ENCODE results near the gene TMEM185B.

TMEM185B gene

GRCh38 chr2:120231974-120232635 is 8.9 kb upstream of the TMEM185B start:
- H3K4me3 ChIP-seq (ENCODE audit: low read length, poor library complexity, severe bottlenecking), result peak overlapping the region; percentile 7
- H3K9me3 ChIP-seq (ENCODE audit: insufficient read depth, low read depth, low read length), result no peaks in the 10 kb centered on the region
- no peaks in the 10 kb centered on the region for H4K20me1 ChIP-seq (ENCODE audit: insufficient read depth, low read length, poor library complexity, severe bottlenecking)
- H2AFZ ChIP-seq (ENCODE audit: low read length), result peak overlapping the region; percentile 51
- H3K79me2 ChIP-seq (ENCODE audit: insufficient read depth, low read length), result no peaks in the 10 kb centered on the region
- no peaks in the 10 kb centered on the region for H3F3A ChIP-seq (ENCODE audit: low read depth)
- TF ChIP-seq CTCF (conservative IDR thresholded peaks at IDR 0.05; ENCODE audit: low read length), result no peak
- no peak for TF ChIP-seq EZH2phosphoT487 (IDR thresholded peaks at IDR 0.05; ENCODE audit: borderline replicate concordance)
- H3K36me3 ChIP-seq (ENCODE audit: insufficient read depth, low read length), result no peaks in the 10 kb centered on the region
- no peak overlapping the region for H3K9ac ChIP-seq (ENCODE audit: low read depth, low read length, poor library complexity, severe bottlenecking)
- no peaks in the 10 kb centered on the region for H3K27me3 ChIP-seq (ENCODE audit: insufficient read depth, low read length, poor library complexity, severe bottlenecking)
- peaks cover 9% of the 10 kb centered on the region for H3K4me1 ChIP-seq (ENCODE audit: insufficient read depth, low read length, poor library complexity, severe bottlenecking)
- H3K9me2 ChIP-seq (replicated peaks; ENCODE audit: low read depth, low read length), result no peaks in the 10 kb centered on the region
- H3K4me2 ChIP-seq (ENCODE audit: low read depth, low read length, poor library complexity, severe bottlenecking), result peak overlapping the region; percentile 18

- no peak overlapping the region for H3K4me3 ChIP-seq (ENCODE audit: low read length, poor library complexity, severe bottlenecking)
- no peaks in the 10 kb centered on the region for H3K9me3 ChIP-seq (ENCODE audit: insufficient read depth, low read depth, low read length)
- H3K4me2 ChIP-seq (ENCODE audit: low read depth, low read length, poor library complexity, severe bottlenecking), result no peak overlapping the region
- H2AFZ ChIP-seq (ENCODE audit: low read length), result no peak overlapping the region
- peaks cover 12% of the 10 kb centered on the region for H3K4me1 ChIP-seq (ENCODE audit: insufficient read depth, low read length, poor library complexity, severe bottlenecking)
- H3K79me2 ChIP-seq (ENCODE audit: insufficient read depth, low read length), result no peaks in the 10 kb centered on the region
- H4K20me1 ChIP-seq (ENCODE audit: insufficient read depth, low read length, poor library complexity, severe bottlenecking), result no peaks in the 10 kb centered on the region
- no peak overlapping the region for H3K9ac ChIP-seq (ENCODE audit: low read depth, low read length, poor library complexity, severe bottlenecking)
- H3F3A ChIP-seq (ENCODE audit: low read depth), result no peaks in the 10 kb centered on the region
- no peak for TF ChIP-seq EZH2phosphoT487 (IDR thresholded peaks at IDR 0.05; ENCODE audit: borderline replicate concordance)
- TF ChIP-seq CTCF (conservative IDR thresholded peaks at IDR 0.05; ENCODE audit: low read length), result no peak
- no peaks in the 10 kb centered on the region for H3K27me3 ChIP-seq (ENCODE audit: insufficient read depth, low read length, poor library complexity, severe bottlenecking)
- no peaks in the 10 kb centered on the region for H3K36me3 ChIP-seq (ENCODE audit: insufficient read depth, low read length)
- H3K9me2 ChIP-seq (replicated peaks; ENCODE audit: low read depth, low read length), result no peaks in the 10 kb centered on the region
Measured at GRCh38 chr2:120231564-120231973, 8.4 kb upstream of the TMEM185B start.

- Histone ChIP-seq H4K20me1 (ENCODE audit: insufficient read depth, low read length, poor library complexity, severe bottlenecking) (no peaks in the 10 kb centered on the region), H3K79me2 (ENCODE audit: insufficient read depth, low read length) (no peaks in the 10 kb centered on the region), H3K4me2 (ENCODE audit: low read depth, low read length, poor library complexity, severe bottlenecking) (no peak overlapping the region), H3K9me2 (replicated peaks; ENCODE audit: low read depth, low read length) (no peaks in the 10 kb centered on the region), H3K4me3 (ENCODE audit: low read length, poor library complexity, severe bottlenecking) (no peak overlapping the region), H3K9ac (ENCODE audit: low read depth, low read length, poor library complexity, severe bottlenecking) (no peak overlapping the region), H3K27me3 (ENCODE audit: insufficient read depth, low read length, poor library complexity, severe bottlenecking) (no peaks in the 10 kb centered on the region), H3F3A (ENCODE audit: low read depth) (no peaks in the 10 kb centered on the region), H2AFZ (ENCODE audit: low read length) (no peak overlapping the region), H3K36me3 (ENCODE audit: insufficient read depth, low read length) (no peaks in the 10 kb centered on the region), H3K9me3 (ENCODE audit: insufficient read depth, low read depth, low read length) (no peaks in the 10 kb centered on the region), H3K4me1 (ENCODE audit: insufficient read depth, low read length, poor library complexity, severe bottlenecking) (peaks cover 14% of the 10 kb centered on the region)
- TF ChIP-seq CTCF (conservative IDR thresholded peaks at IDR 0.05; ENCODE audit: low read length), result no peak
- TF ChIP-seq EZH2phosphoT487 (IDR thresholded peaks at IDR 0.05; ENCODE audit: borderline replicate concordance), result no peak
Measured at GRCh38 chr2:120230515-120231471, 7.6 kb upstream of the TMEM185B start.
